Measurements from ENCODE around the gene FBL. TPM values are rescaled to one million over a fixed set of nuclear protein-coding genes. Genes with fewer than 3 reads are reported as not detected.

The FBL gene
- total RNA-seq, 4 donors from 2014 or later: 40.4 to 79.4 (median 67.0) TPM

DNA sequence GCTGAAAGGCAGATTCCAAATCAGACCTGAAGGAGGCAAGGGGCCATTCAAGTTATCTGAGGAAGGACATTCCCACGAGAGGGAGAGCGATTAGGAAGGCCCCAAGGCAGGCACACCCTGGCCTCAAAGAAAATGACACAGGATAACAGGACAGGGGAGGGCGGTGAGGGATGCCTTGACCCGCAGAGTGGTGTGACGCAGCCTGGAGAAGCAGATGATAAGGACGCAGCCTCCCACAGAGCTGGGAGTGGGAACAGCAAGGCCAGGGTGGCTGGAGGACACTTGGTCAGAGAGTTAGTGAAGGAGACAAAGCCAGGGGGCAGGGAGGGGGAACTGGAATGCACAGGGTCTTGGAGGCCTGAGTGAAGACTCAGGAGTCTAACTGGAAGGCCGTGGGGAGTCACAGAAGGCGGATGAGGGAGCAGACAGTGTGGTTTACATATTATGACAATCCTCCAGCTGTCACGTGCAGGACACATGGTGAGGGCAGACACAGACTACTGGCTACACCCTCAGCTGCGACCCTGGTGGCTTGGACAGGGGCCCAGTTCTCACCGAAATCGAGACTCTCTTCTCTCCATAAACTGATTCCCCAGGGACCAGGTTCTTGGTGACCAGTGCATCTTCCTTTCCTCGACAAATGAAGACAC is 6.4 kb downstream of the FBL start:
- no peak for ATAC-seq
- no peak for TF ChIP-seq POLR2A (IDR thresholded peaks at IDR 0.05)
- TF ChIP-seq, protein P1, sequence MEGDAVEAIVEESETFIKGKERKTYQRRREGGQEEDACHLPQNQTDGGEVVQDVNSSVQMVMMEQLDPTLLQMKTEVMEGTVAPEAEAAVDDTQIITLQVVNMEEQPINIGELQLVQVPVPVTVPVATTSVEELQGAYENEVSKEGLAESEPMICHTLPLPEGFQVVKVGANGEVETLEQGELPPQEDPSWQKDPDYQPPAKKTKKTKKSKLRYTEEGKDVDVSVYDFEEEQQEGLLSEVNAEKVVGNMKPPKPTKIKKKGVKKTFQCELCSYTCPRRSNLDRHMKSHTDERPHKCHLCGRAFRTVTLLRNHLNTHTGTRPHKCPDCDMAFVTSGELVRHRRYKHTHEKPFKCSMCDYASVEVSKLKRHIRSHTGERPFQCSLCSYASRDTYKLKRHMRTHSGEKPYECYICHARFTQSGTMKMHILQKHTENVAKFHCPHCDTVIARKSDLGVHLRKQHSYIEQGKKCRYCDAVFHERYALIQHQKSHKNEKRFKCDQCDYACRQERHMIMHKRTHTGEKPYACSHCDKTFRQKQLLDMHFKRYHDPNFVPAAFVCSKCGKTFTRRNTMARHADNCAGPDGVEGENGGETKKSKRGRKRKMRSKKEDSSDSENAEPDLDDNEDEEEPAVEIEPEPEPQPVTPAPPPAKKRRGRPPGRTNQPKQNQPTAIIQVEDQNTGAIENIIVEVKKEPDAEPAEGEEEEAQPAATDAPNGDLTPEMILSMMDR (IDR thresholded peaks at IDR 0.05 in 4 of 5, conservative IDR thresholded peaks at IDR 0.05 in 1 of 5): no peak
- Histone ChIP-seq H3K9me3 (no peaks in the 10 kb centered on the region), H3K4me1 (peaks cover 31 to 33% of the 10 kb centered on the region in 2 donors), H3K4me3 (no peak overlapping the region), H3K27ac (peak overlapping the region in 2 of 4 donors; percentile 7 to 37), H3K36me3 (peaks cover 0 to 47% of the 10 kb centered on the region in 2 donors), H3K27me3 (no peaks in the 10 kb centered on the region)
- in situ Hi-C loops (cut with MboI; ENCODE audit: low sequenced_read_pairs in 4 of 4) (loop anchor here (5.0 to 25.0 kb wide), 6 partner anchors 48 to 403 kb away; partner anchors contain the start of genes PSMC4 (in 2 of the 4), RPS16 (in 2 of the 4), SUPT5H (in 2 of the 4) and EID2 (in 1 of the 4)), intact Hi-C loops (cut with DNase I; ENCODE audit: low total_unique reads) (loop anchor here (10.0 kb wide), 3 partner anchors 295 to 625 kb away; partner anchors contain the start of genes BLVRB, EID2, PLEKHG2 and SPTBN4)
- DNase-seq: no peak

DNA sequence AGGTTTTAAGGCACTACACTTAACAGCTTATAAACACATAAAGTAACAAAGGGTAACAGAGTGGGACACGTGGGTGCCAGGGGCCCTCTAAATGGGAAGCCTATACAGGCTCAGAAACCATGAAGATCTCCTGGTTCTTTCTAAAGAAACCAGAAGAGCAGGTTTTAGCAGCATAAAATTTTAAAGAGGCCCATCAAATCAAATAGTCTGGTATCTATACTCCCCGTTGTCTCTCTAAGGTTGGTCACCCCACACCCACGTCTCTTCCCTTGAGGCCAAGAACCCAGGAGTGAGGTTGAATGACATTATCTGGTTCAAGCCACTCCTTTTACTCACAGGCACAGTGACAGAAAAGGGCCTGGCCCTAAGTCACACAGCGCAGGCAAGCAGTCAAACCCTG is 7.6 kb downstream of the FBL start:
- Histone ChIP-seq H3K27me3 (no peaks in the 10 kb centered on the region), H3K27ac (no peak overlapping the region), H3K4me3 (no peak overlapping the region), H3K4me1 (peaks cover 21 to 26% of the 10 kb centered on the region in 2 donors), H3K36me3 (peaks cover 0 to 53% of the 10 kb centered on the region in 2 donors), H3K9me3 (no peaks in the 10 kb centered on the region)
- DNase-seq: no peak
- in situ Hi-C loops (cut with MboI; ENCODE audit: low sequenced_read_pairs in 4 of 4) (loop anchor here in 2 of 4 donors (25.0 kb wide), 2 partner anchors 301 to 401 kb away; partner anchors contain the start of genes RPS16 (in 2 of the 2), SUPT5H (in 2 of the 2), EID2 (in 1 of the 2) and EID2B (in 1 of the 2)), intact Hi-C loops (cut with DNase I; ENCODE audit: low total_unique reads) (loop anchor here (10.0 kb wide), 2 partner anchors 424 to 626 kb away; partner anchors contain the start of genes BLVRB, PLEKHG2 and SPTBN4)
- no peak for ATAC-seq
- TF ChIP-seq, protein P1 (IDR thresholded peaks at IDR 0.05 in 4 of 5, conservative IDR thresholded peaks at IDR 0.05 in 1 of 5): no peak
- no peak for TF ChIP-seq POLR2A (IDR thresholded peaks at IDR 0.05)

DNA sequence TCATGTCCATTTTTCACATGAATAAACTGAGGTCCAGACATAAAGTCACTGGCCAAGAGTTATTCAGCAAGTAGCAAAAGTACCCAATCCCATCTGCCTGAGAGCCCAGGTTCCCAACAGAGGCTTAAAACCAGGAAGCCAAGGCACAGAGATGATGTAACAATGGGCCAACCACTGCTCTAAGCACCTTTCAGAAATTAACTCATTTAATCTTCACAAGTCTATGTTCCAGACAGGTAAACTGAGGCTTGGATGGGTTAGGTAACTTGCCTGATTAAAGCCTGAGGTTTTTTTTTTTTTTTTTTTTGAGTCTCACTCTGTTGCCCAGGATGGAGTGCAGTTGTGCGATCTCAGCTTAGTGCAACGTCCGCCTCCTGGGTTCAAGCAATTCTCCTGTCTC is 8.2 kb downstream of the FBL start:
- Histone ChIP-seq H3K9me3 (no peaks in the 10 kb centered on the region), H3K4me3 (no peak overlapping the region), H3K36me3 (peaks cover 0 to 53% of the 10 kb centered on the region in 2 donors), H3K27ac (no peak overlapping the region), H3K4me1 (peaks cover 20 to 26% of the 10 kb centered on the region in 2 donors), H3K27me3 (no peaks in the 10 kb centered on the region)
- intact Hi-C loops (cut with DNase I; ENCODE audit: low total_unique reads): loop anchor here (10.0 kb wide), 2 partner anchors 423 to 627 kb away; partner anchors contain the start of genes BLVRB, PLEKHG2 and SPTBN4
- no peak for DNase-seq
- in situ Hi-C loops (cut with MboI; ENCODE audit: low sequenced_read_pairs in 4 of 4): loop anchor here in 2 of 4 donors (25.0 kb wide), 2 partner anchors 301 to 401 kb away; partner anchors contain the start of genes RPS16 (in 2 of the 2), SUPT5H (in 2 of the 2), EID2 (in 1 of the 2) and EID2B (in 1 of the 2)
- no peak for TF ChIP-seq POLR2A (IDR thresholded peaks at IDR 0.05)
- TF ChIP-seq, protein P1 (IDR thresholded peaks at IDR 0.05 in 4 of 5, conservative IDR thresholded peaks at IDR 0.05 in 1 of 5): no peak
- ATAC-seq: no peak

DNA sequence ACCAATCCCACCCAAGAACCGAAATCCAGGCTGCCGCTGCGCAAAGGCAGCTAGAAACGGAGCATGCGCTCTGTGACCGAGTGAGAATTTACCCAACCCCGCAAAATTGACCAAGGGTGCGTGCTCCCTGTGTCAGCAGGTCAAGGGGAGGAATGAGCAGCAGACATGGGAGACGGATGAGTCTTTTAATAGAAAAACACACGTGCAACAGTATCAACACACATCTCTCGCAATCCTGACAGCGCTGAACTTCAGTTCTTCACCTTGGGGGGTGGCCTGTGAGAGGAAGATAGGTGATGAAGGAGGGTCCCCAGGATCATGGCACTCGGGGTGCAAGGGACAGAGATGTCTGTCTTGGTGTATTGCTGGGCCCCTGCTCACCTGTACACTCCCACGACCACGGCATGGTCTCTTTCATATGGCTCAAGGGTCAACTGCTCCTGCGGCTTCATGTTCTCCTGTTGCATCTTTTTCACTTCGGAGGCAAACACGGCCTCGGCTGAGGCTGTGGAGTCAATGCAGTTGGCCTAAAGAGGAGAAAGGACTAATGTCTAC is 11.8 kb downstream of the FBL start:
- in situ Hi-C loops (cut with MboI; ENCODE audit: low sequenced_read_pairs in 4 of 4) (loop anchor here in 2 of 4 donors (25.0 kb wide), 2 partner anchors 297 to 397 kb away; partner anchors contain the start of genes RPS16 (in 2 of the 2), SUPT5H (in 2 of the 2), EID2 (in 1 of the 2) and EID2B (in 1 of the 2)), intact Hi-C loops (cut with DNase I; ENCODE audit: low total_unique reads) (loop anchor here (1.0 to 10.0 kb wide), 3 partner anchors 31 to 630 kb away; partner anchors contain the start of genes BLVRB, PLEKHG2 and SPTBN4)
- Histone ChIP-seq H3K4me1 (peaks cover 19 to 31% of the 10 kb centered on the region in 2 donors), H3K36me3 (peaks cover 0 to 66% of the 10 kb centered on the region in 2 donors), H3K27ac (peak overlapping the region; percentile 90 to 99 (median 94)), H3K27me3 (no peaks in the 10 kb centered on the region), H3K9me3 (no peaks in the 10 kb centered on the region), H3K4me3 (peak overlapping the region; percentile 32 to 97 (median 80))
- ATAC-seq: no peak
- no peak for DNase-seq
- no peak for TF ChIP-seq POLR2A (IDR thresholded peaks at IDR 0.05)
- TF ChIP-seq, protein P1 (IDR thresholded peaks at IDR 0.05 in 4 of 5, conservative IDR thresholded peaks at IDR 0.05 in 1 of 5): no peak
